GM12875 (cell line): ENCODE measurements around the gene PXT1.

Experiments
- H3K4me3 ChIP-seq: one replicate; pipeline ENCODE4 v1.5.1; 2011; ENCODE audit warnings: low read depth, low read length, control low read depth
- TF ChIP-seq, protein P1 (sequence below): IDR thresholded peaks from 2 replicates; pipeline ENCODE4 v1.5.1; 2011; ENCODE audit warnings: low read depth, mild to moderate bottlenecking, control low read depth, inconsistent platforms, low read length, moderate library complexity, borderline replicate concordance; ENCODE audit not compliant: insufficient read depth

The PXT1 gene

DNA sequence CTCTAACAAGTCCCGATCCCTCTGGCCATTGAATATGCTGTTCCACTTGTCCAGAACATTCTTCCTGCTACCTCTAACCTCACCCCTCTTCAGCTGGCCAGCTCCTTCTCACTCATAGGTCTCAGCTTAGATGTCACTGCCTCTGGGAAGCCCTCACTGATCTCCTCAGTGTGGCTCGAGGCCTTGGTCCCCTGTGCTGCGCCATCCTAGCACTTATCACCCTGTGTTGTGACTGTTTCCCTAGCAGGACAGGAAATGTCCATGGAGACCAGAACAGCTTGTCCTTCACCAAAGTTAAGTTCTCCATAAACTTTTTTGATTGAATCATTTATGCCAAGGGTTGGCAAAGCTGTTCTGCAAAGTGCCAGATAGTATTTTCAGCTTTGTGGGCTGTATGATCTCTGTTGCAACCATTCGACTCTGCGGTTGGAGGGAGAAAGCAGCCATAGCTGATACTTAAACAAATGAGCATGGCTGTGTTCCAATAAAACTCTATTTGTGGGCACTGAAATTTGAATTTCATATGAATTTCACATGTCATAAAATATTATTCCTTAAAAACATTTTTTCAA, 99.5 kb downstream of the PXT1 start:
- no peak overlapping the region for H3K4me3 ChIP-seq
- TF ChIP-seq, protein P1, sequence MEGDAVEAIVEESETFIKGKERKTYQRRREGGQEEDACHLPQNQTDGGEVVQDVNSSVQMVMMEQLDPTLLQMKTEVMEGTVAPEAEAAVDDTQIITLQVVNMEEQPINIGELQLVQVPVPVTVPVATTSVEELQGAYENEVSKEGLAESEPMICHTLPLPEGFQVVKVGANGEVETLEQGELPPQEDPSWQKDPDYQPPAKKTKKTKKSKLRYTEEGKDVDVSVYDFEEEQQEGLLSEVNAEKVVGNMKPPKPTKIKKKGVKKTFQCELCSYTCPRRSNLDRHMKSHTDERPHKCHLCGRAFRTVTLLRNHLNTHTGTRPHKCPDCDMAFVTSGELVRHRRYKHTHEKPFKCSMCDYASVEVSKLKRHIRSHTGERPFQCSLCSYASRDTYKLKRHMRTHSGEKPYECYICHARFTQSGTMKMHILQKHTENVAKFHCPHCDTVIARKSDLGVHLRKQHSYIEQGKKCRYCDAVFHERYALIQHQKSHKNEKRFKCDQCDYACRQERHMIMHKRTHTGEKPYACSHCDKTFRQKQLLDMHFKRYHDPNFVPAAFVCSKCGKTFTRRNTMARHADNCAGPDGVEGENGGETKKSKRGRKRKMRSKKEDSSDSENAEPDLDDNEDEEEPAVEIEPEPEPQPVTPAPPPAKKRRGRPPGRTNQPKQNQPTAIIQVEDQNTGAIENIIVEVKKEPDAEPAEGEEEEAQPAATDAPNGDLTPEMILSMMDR = no peak

DNA sequence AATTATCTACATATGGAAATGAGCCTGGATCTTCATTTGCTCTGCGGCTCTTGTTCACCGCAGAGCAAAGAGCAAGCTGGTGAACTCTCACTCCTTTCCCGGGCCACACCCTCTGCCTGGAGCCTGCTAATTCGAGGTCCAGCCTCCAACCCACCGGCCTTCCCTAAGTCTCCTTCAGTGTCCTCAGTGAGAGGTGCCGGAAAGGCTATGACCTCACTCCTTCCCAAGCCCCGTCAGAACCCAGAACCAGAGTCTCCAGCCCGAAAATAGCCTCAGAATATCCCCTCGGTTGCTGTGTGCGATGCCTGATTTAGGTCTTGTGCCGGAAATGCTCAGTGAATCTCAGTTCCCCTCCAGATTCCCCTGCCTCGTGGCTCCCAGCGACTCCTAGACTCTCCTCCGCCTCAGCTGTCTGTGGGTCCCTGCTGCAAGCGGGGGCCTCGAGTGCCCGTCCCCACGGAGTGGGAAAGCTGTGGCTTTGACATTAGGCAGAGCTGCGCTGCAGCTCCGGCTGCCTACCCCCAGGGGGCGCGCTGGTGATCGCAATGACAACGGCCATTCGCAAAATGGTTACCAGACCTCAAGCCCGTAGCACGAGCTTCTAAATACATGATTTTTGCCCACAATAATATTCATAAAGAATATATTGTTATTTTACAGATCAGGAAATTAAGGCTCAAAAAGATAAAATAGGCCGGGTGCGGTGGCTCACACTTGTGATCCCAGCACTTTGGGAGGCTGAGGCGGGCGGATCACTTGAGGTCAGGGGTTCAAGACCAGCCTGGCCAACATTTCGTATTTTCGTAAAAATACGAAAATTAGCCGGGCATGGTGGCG, 101.8 kb downstream of the PXT1 start:
- H3K4me3 ChIP-seq = no peak overlapping the region

More for the DNA sequence above, 101.8 kb downstream of the PXT1 start:
- TF ChIP-seq, protein P1 = peak; percentile 96
